Activated CD8-positive, alpha-beta memory T cell treated with anti-CD3 and anti-CD28 coated beads for 1 hour (primary cell): ENCODE data around the gene FCAMR.
A peak's percentile ranks its signal among the peaks of the same experiment; 100 is the strongest.

Experiments
- DNase-seq, 2 donors: peaks; one replicate each; pipeline ENCODE4 v3.0.0-alpha.2; 2020; ENCODE audit warnings: low read depth in 1 of 2; ENCODE audit errors: extremely low read depth in 1 of 2

The FCAMR gene

GRCh38 chr1:206970446-206970845, at the start of gene FCAMR:
TSS of gene FCAMR (minus strand) at chr1:206970460. CDS start at chr1:206970125, 335 bp downstream.
- DNase-seq, result no peak

- no peak for DNase-seq
Measured at GRCh38 chr1:207019661-207020060, 49.4 kb upstream of the FCAMR start.

- no peak for DNase-seq
Measured at GRCh38 chr1:207019161-207019560, 48.9 kb upstream of the FCAMR start.

- no peak for DNase-seq
Measured at GRCh38 chr1:207018707-207019106, 48.4 kb upstream of the FCAMR start.

GRCh38 chr1:207017615-207018559, 47.6 kb upstream of the FCAMR start:
- DNase-seq, result no peak

GRCh38 chr1:207015791-207016190, 45.5 kb upstream of the FCAMR start:
- DNase-seq, result no peak

- no peak for DNase-seq
Measured at GRCh38 chr1:207014728-207015127, 44.5 kb upstream of the FCAMR start.

GRCh38 chr1:207013321-207014085, 43.2 kb upstream of the FCAMR start:
- no peak for DNase-seq

GRCh38 chr1:207010726-207011125, 40.5 kb upstream of the FCAMR start:
- no peak for DNase-seq

GRCh38 chr1:207009945-207010344, 39.7 kb upstream of the FCAMR start:
- DNase-seq, result no peak

GRCh38 chr1:207009182-207009850, 39.1 kb upstream of the FCAMR start:
- DNase-seq, result no peak

- DNase-seq, result no peak
Measured at GRCh38 chr1:207007352-207008033, 37.2 kb upstream of the FCAMR start.

GRCh38 chr1:207006914-207007313, 36.7 kb upstream of the FCAMR start:
- no peak for DNase-seq

GRCh38 chr1:207006083-207006482, 35.8 kb upstream of the FCAMR start:
- no peak for DNase-seq

- DNase-seq, result peak; percentile 7 to 8
Measured at GRCh38 chr1:207004931-207005830, 34.9 kb upstream of the FCAMR start.

GRCh38 chr1:207003210-207003609, 33.0 kb upstream of the FCAMR start:
- no peak for DNase-seq

- no peak for DNase-seq
Measured at GRCh38 chr1:207002724-207003146, 32.5 kb upstream of the FCAMR start.

GRCh38 chr1:207001492-207002245, 31.4 kb upstream of the FCAMR start:
- no peak for DNase-seq
